ENCODE measurements around the gene SLC25A4. TPM values are rescaled to one million over a fixed set of nuclear protein-coding genes. Genes with fewer than 3 reads are reported as not detected.

SLC25A4 gene
- 4.7 and 11.8 TPM in 2 replicates for total RNA-seq

DNA sequence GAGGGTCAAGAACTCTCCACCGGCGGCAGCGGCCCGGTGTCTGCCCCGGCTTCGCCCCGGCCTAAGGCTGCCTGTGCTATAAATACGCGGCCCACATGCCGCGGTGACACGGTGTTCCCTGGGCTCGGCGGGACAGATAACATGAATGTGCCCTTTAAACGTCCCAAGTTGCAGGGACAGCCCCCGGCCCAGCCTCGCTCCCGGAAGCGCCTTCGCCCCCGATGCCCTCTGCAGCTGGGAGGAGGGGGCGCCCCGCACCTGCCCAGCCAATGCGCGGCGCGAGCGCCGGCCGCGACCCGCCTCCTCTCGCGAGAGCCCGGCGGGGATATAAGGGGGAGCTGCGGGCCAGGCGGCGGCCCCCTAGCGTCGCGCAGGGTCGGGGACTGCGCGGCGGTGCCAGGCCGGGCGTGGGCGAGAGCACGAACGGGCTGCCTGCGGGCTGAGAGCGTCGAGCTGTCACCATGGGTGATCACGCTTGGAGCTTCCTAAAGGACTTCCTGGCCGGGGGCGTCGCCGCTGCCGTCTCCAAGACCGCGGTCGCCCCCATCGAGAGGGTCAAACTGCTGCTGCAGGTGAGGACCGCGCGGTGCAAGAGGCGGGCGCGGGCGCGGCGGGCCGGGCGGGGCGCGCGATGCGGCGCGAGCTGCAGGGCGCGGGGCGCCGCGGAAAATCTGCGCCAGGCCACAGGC is at the start of gene SLC25A4:
TSS of gene SLC25A4 (plus strand) at position 355 of the 689 bp plus-strand sequence. CDS start at position 462, 107 bp downstream.

Other genes starting within 250 kb of the SLC25A4 start
- gene HELT, start 124.8 kb upstream of the SLC25A4 start, total RNA-seq, result not detected in 2 replicates
- 12.3 and 34.1 TPM in 2 replicates for gene CFAP97, start 60.7 kb downstream of the SLC25A4 start, total RNA-seq
- 14.9 and 53.5 TPM in 2 replicates for gene SNX25, start 66.3 kb downstream of the SLC25A4 start, total RNA-seq